ENCODE measurements around the gene SGMS1. TPM values are rescaled to one million over a fixed set of nuclear protein-coding genes. Genes with fewer than 3 reads are reported as not detected.
A peak's percentile ranks its signal among the peaks of the same experiment; 100 is the strongest.

Gene SGMS1
- polyA plus RNA-seq, 1 donor (not counting 4 experiments of a cell fraction or from before 2014, with no cell fraction given), result 18.3 TPM

GRCh38 chr10:50326757-50327701, 296.7 kb downstream of the SGMS1 start:
- peak overlapping the region; percentile 85 for H3K27ac ChIP-seq (ENCODE audit: control insufficient read depth, insufficient read depth, low read length)
- FAIRE-seq (peak; percentile 63), DNase-seq (ENCODE audit: low read depth, low spot score) (no peak)
- no peaks in the 10 kb centered on the region for H3K9me3 ChIP-seq (ENCODE audit: control insufficient read depth, low read depth, low read length)
- no peaks in the 10 kb centered on the region for H4K20me1 ChIP-seq (ENCODE audit: control insufficient read depth, extremely low read depth, insufficient read depth, low read length)
- peak overlapping the region; percentile 93 for H3K4me2 ChIP-seq (ENCODE audit: control insufficient read depth, extremely low read depth, insufficient read depth, low read depth, low read length)
- no peaks in the 10 kb centered on the region for H3K27me3 ChIP-seq (ENCODE audit: control insufficient read depth, extremely low read depth, insufficient read depth, low read length)
- TF ChIP-seq EZH2 (IDR thresholded peaks at IDR 0.05; ENCODE audit: low read length) (no peak), CTCF (optimal IDR thresholded peaks at IDR 0.05 in 1 of 3, IDR thresholded peaks at IDR 0.05 in 1 of 3, conservative IDR thresholded peaks at IDR 0.05 in 1 of 3; ENCODE audit: extremely low read depth in 1 of 3, insufficient read depth in 2 of 3, low read length in 3 of 3) (no peak)
- H3K9ac ChIP-seq (ENCODE audit: control insufficient read depth, extremely low read depth, insufficient read depth, low read length), result peak overlapping the region; percentile 65
- H2AFZ ChIP-seq (ENCODE audit: control insufficient read depth, low read length), result peak overlapping the region; percentile 69
- no peaks in the 10 kb centered on the region for H3K9me1 ChIP-seq (ENCODE audit: control insufficient read depth, extremely low read depth, insufficient read depth, low read length)
- H3K4me1 ChIP-seq (ENCODE audit: control insufficient read depth, extremely low read depth, insufficient read depth, low read length), result peaks cover 43% of the 10 kb centered on the region
- no peaks in the 10 kb centered on the region for H3K36me3 ChIP-seq (ENCODE audit: control insufficient read depth in 2 of 2, extremely low read depth in 1 of 2, insufficient read depth in 2 of 2, low read length in 2 of 2)
- H3K4me3 ChIP-seq (ENCODE audit: control insufficient read depth in 2 of 3, extremely low read depth in 1 of 3, insufficient read depth in 2 of 3, low read depth in 1 of 3, low read length in 3 of 3), result peak overlapping the region; percentile 21 to 60 (median 54)
- dilution Hi-C loops (cut with MboI; ENCODE audit: extremely low pct_ligation_motif_present, low sequenced_read_pairs), result no loop called here
- no peaks in the 10 kb centered on the region for H3K79me2 ChIP-seq (ENCODE audit: control insufficient read depth, insufficient read depth, low read length)

DNA sequence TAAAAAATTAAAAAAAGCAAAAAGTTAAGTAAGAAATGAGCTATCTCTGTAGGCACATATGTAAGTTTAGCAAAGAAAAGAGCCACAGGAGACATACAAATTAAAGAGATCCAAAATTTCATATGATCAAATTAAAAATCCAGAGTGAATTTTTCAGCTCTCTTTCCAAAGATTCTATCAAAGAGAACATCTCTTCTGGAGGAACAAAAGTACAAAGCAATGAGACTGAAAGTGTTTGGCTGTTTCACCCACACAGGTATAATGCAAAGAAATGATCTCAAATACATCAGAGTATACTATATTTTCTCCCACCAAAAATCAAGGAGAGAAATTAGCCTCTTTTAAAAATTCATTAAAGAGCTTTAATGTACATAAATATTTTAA, 297.6 kb downstream of the SGMS1 start:
- H3K27me3 ChIP-seq (ENCODE audit: control insufficient read depth, extremely low read depth, insufficient read depth, low read length), result no peaks in the 10 kb centered on the region
- H3K36me3 ChIP-seq (ENCODE audit: control insufficient read depth in 2 of 2, extremely low read depth in 1 of 2, insufficient read depth in 2 of 2, low read length in 2 of 2), result no peaks in the 10 kb centered on the region
- peak overlapping the region; percentile 85 for H3K27ac ChIP-seq (ENCODE audit: control insufficient read depth, insufficient read depth, low read length)
- peak overlapping the region; percentile 65 for H3K9ac ChIP-seq (ENCODE audit: control insufficient read depth, extremely low read depth, insufficient read depth, low read length)
- no peaks in the 10 kb centered on the region for H4K20me1 ChIP-seq (ENCODE audit: control insufficient read depth, extremely low read depth, insufficient read depth, low read length)
- no peaks in the 10 kb centered on the region for H3K9me3 ChIP-seq (ENCODE audit: control insufficient read depth, low read depth, low read length)
- H3K4me2 ChIP-seq (ENCODE audit: control insufficient read depth, extremely low read depth, insufficient read depth, low read depth, low read length), result peak overlapping the region; percentile 93
- no peaks in the 10 kb centered on the region for H3K79me2 ChIP-seq (ENCODE audit: control insufficient read depth, insufficient read depth, low read length)
- DNase-seq (ENCODE audit: low read depth, low spot score), result no peak
- FAIRE-seq, result no peak
- H2AFZ ChIP-seq (ENCODE audit: control insufficient read depth, low read length), result no peak overlapping the region
- H3K9me1 ChIP-seq (ENCODE audit: control insufficient read depth, extremely low read depth, insufficient read depth, low read length), result no peaks in the 10 kb centered on the region
- TF ChIP-seq EZH2 (IDR thresholded peaks at IDR 0.05; ENCODE audit: low read length) (no peak), CTCF (optimal IDR thresholded peaks at IDR 0.05 in 1 of 3, IDR thresholded peaks at IDR 0.05 in 1 of 3, conservative IDR thresholded peaks at IDR 0.05 in 1 of 3; ENCODE audit: extremely low read depth in 1 of 3, insufficient read depth in 2 of 3, low read length in 3 of 3) (no peak)
- peak overlapping the region in 1 of 3 experiments; percentile 54 for H3K4me3 ChIP-seq (ENCODE audit: control insufficient read depth in 2 of 3, extremely low read depth in 1 of 3, insufficient read depth in 2 of 3, low read depth in 1 of 3, low read length in 3 of 3)
- dilution Hi-C loops (cut with MboI; ENCODE audit: extremely low pct_ligation_motif_present, low sequenced_read_pairs), result no loop called here
- peaks cover 49% of the 10 kb centered on the region for H3K4me1 ChIP-seq (ENCODE audit: control insufficient read depth, extremely low read depth, insufficient read depth, low read length)
